Activated T-cell treated with anti-CD3 and anti-CD28 coated beads, Interleukin-2, amount 50 U/mL, for 1 hour (primary cell): ENCODE measurements around the gene MEG3.
"Not testable (repeated sequence)": the region's sequence is repeated elsewhere in the genome, so short reads cannot be mapped to it uniquely, and the experiment has no call there.

ENCODE experiments used
- DNase-seq: peaks from one replicate; pipeline ENCODE4 v3.0.0-alpha.2; 2020

MEG3 gene

GRCh38 chr14:100789460-100790417 is 36.2 kb upstream of the MEG3 start:
- DNase-seq = no peak

- no peak for DNase-seq
Measured at GRCh38 chr14:100790502-100791347, 35.2 kb upstream of the MEG3 start.

DNA sequence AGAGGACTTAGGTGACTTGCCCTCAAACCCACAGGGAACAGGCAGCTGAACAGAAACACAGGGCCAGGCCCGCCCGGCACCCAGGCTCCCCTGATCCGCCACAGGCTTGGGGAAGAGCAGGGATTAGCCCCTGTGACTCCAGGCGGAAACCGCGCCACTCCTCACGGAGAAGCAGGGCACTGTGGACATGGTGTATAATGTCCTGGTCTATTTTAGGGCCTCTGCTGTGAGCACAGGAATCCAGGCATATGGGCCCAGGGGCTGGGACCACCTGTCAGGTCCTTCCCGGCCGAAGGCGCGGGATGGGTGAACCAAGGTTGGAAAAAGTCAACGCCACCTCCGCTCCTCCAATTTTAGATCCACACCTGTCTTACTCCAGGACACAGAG is 34.6 kb upstream of the MEG3 start:
- no peak for DNase-seq

- DNase-seq = no peak
Measured at GRCh38 chr14:100791995-100792394, 33.9 kb upstream of the MEG3 start.

GRCh38 chr14:100796946-100797345 is 29.0 kb upstream of the MEG3 start:
- DNase-seq = no peak

- DNase-seq = no peak
Measured at GRCh38 chr14:100800041-100800440, 25.9 kb upstream of the MEG3 start.

GRCh38 chr14:100801433-100801832 is 24.5 kb upstream of the MEG3 start:
- not testable (repeated sequence) for DNase-seq

DNA sequence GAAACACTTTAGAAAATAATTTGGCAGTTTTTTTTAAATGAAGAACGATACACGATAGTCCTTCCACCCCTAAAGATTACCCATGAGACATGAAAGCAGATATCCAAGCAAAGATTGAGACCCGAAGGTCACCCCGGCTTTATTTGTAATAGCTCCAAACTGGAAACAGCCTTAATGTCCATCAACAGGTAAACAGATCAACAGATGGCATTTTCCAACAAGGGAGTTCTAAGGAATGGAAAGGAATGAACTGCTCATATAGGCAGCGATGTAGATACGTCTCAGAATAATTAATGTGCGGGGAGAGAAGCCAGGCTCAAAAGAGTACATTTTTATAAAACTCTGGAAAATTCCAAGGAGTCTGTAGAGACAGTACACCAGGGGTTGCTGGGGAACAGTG is 23.7 kb upstream of the MEG3 start:
- DNase-seq = no peak

DNA sequence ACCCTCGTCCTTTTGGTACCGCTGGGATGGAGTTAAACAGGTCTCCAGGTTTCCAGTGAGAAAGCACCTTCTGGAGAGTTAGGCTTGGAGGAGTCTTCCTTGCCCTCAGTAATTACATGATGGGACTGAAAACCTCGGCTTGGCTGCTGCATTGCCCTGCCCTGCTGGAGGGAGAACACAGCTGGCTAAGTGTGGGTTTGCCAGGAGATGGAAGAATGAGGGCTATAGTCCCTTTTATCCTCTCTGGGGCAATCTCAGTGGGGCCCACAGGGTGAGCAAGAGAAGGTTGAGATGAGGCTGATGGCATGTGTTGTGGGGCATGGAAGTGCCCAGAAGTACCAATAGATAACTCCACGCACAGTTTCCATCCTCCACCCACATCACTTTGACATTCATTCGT is 23.2 kb upstream of the MEG3 start:
- DNase-seq = no peak

GRCh38 chr14:100803226-100803625 is 22.7 kb upstream of the MEG3 start:
- no peak for DNase-seq

DNA sequence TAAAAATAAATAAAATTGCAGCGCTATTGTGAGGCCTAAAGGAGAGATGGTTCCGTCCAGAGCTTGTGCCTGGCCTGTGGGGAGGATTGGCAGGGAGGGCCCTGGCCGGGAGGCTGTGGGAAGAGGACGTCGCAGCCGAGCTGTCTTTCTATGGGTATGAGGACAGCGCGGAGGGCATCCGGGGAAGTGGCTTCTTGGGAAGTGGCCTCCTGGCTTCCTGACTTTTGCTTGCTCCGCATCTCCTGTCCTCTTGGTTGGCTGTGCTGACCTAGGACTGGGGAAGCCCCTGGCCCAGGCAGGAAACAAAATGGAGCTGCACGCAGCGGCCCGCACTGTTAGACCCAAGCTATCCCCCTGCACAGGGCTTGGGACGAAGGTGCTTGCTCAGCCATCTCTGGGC is 22.2 kb upstream of the MEG3 start:
- no peak for DNase-seq

GRCh38 chr14:100804138-100804537 is 21.8 kb upstream of the MEG3 start:
- no peak for DNase-seq

DNA sequence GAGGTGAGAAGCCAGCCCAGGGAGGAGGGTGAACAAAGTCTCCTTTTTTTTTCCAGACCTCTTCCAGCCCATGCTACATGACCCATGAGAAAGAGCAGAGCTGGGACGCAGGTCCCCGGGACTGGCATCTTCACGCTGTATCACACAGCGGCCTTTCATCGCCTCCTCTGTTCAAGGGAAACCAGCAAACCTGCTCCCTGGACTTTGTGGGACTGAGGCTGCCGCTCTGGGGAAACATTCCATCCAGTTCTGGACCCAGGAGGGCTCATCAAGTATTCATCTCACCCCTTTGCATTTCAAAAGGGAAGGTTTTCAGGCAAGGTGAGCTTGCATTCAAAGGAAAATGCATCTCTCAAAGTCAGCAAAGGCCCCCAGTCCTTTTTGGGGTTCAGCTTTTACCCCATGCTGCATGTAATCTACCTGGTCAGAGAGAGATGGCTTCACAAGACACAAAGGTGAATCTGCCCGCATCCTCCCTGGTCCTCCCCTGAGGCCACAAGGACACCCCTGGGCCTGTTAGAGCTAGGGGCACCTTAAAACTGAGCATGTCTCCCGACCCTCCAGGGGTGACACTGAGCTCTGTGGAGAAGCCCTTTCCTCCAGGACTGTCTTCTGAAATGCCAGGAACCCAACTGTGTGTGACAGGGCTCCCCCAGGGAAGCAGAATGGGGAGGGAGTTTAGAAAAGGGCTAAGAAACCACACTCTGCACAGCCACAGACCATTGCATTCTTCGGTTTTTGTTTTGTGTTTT is 21.2 kb upstream of the MEG3 start:
- no peak for DNase-seq

GRCh38 chr14:100806386-100806785 is 19.5 kb upstream of the MEG3 start:
- no peak for DNase-seq

DNA sequence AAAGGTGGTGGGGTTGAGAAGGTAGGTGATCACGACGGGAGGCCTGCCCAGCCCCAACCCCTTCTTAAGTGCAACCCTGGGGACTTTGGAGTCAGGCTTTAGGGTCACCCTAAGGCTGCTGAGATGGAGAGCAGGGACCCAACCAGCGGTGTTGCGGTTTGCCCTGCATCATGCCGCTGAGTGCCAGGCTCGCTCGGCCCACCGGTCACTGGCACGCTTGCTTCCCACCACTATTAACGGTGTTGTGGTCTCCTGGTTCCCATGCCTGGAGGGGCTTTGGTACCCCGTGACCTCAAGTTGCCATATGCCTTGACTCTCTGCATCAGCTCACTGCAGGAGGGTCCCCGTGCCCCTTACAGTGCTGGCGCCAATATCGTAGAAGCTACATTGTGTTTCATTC is 18.4 kb upstream of the MEG3 start:
- no peak for DNase-seq

DNA sequence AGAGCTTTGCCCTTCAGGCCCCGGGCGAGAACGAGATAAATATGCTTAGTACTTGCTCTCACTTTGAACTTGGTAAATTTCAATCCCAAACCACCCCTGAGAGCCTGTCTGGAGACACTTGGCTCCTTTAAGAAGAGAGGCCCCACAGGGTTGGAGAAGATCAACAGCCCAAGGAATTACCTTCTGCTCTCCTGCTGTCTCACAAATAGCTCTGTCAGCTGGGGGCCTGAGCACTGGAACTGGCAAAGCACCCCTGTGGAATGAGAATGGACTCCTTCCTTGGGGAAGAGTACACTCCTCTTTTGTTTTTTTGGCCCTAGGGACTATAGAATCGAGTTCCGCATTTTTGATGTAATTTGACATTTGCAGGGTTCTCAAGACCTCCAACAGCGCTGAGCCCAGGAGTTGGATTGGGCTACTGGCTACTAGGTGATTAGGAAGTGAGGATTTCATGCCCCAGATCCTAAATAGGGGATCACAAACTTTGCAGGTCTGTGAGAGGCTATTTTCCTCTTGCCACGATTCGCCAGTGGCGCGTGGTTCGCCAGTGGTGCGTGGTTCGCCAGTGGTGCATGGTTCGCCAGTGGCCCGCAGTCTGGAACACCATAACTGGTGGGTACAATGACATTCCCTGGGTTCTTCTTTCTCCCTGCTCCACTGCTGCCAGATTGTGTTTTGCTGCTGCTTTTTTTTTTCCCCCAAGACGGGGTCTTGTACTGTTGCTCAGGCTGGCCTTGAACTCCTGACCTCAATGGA is 17.8 kb upstream of the MEG3 start:
- DNase-seq = no peak

DNA sequence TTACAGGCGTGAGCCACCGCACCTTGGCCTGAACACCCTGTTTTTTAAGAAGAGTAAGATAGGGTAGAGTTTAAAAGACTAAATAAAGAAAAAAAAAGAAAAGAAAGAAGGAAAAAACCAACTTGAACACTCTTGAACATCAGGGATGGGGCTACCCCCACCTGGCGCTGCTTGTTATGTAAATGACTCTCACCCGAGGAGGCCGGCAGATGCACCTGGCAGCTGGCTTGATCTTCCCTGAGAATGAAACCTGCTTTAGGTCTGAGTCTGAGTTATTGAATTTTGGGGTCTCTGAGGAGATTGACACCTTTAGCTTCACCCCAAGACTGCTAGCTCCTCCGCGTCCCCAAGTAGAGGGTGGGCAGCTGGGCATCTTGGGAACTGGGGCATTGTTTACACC is 15.5 kb upstream of the MEG3 start:
- DNase-seq = no peak

- no peak for DNase-seq
Measured at GRCh38 chr14:100810861-100811461, 15.0 kb upstream of the MEG3 start.

- no peak for DNase-seq
Measured at GRCh38 chr14:100813291-100813690, 12.6 kb upstream of the MEG3 start.

GRCh38 chr14:100815478-100816285 is 10.2 kb upstream of the MEG3 start:
- no peak for DNase-seq

DNA sequence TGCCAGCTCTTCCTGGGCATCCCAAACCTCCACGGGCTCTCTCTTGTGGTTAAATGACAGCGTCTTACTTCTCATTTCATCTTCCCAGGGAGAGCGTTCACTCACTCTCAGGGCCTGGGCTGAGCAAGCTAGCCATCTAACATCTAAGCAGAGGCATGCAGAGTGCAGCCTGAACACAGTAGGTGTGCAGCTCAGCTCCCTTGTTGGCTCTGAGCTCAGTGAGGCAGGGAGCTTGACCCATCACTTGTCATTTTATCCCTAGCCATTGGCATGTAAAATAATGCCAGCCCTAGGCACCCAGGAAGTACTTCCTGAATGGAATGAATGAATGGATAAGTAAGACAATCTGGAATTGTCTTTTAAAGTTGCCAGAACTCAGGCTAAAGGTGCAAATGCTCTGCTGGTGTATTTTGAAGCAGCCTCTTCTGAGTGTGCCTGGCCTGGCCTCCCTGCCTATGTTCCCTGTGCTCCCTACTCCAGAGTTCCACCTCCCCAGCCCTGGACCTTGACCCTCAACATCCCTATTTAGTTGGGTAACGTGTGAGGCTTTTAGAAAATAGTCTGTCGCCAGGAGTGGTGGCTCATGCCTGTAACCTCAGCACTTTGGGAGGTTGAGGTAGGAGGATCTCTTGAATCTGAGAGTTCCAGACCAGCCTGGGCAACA is 9.5 kb upstream of the MEG3 start:
- no peak for DNase-seq
